Stimulated activated memory B cell treated with anti-CD40 and anti-IgM and Interleukin-4, amounts not matched to agents 10 μg/mL and 1 μg/mL and 100 μg/mL, for 72 hours (primary cell): ENCODE measurements around the gene AUTS2.

Experiments
- ATAC-seq: fragments of 150-1000 bp; cut with Tn5 transposase; 2 replicates; pipeline ENCODE4 v1.10.0; 2021
- H3K27ac Mint-ChIP-seq: one replicate; pipeline ENCODE4 v1.8.0; 2022; ENCODE audit warnings: mild to moderate bottlenecking, mixed read lengths
- H3K27me3 Mint-ChIP-seq: one replicate; pipeline ENCODE4 v1.8.0; 2022; ENCODE audit warnings: mixed read lengths
- H3K36me3 Mint-ChIP-seq: one replicate; pipeline ENCODE4 v1.8.0; 2022; ENCODE audit warnings: mixed read lengths
- H3K4me1 Mint-ChIP-seq: one replicate; pipeline ENCODE4 v1.8.0; 2022; ENCODE audit warnings: mixed read lengths
- H3K4me3 Mint-ChIP-seq: one replicate; pipeline ENCODE4 v1.8.0; 2022; ENCODE audit warnings: mild to moderate bottlenecking, moderate library complexity, mixed read lengths
- H3K9me3 Mint-ChIP-seq: one replicate; pipeline ENCODE4 v1.8.0; 2022; ENCODE audit warnings: mixed read lengths

AUTS2 gene

GRCh38 chr7:70208236-70209063, 610.2 kb downstream of the AUTS2 start:
- H3K27ac Mint-ChIP-seq: no peak overlapping the region
- H3K4me1 Mint-ChIP-seq: no peaks in the 10 kb centered on the region
- no peak for ATAC-seq
- H3K4me3 Mint-ChIP-seq: no peak overlapping the region
- H3K27me3 Mint-ChIP-seq: no peaks in the 10 kb centered on the region
- no peaks in the 10 kb centered on the region for H3K9me3 Mint-ChIP-seq
- no peaks in the 10 kb centered on the region for H3K36me3 Mint-ChIP-seq

- no peak for ATAC-seq
- Mint-ChIP-seq H3K9me3 (no peaks in the 10 kb centered on the region), H3K36me3 (no peaks in the 10 kb centered on the region), H3K27ac (no peak overlapping the region), H3K4me3 (no peak overlapping the region), H3K4me1 (peaks cover 3% of the 10 kb centered on the region), H3K27me3 (no peaks in the 10 kb centered on the region)
Observed at GRCh38 chr7:70210200-70210935, 612.1 kb downstream of the AUTS2 start.

GRCh38 chr7:70210936-70211310, 612.6 kb downstream of the AUTS2 start:
- Mint-ChIP-seq H3K36me3 (no peaks in the 10 kb centered on the region), H3K27me3 (no peaks in the 10 kb centered on the region), H3K4me3 (no peak overlapping the region), H3K9me3 (no peaks in the 10 kb centered on the region), H3K4me1 (peaks cover 6% of the 10 kb centered on the region), H3K27ac (no peak overlapping the region)
- no peak for ATAC-seq

- no peaks in the 10 kb centered on the region for H3K36me3 Mint-ChIP-seq
- H3K9me3 Mint-ChIP-seq: no peaks in the 10 kb centered on the region
- no peaks in the 10 kb centered on the region for H3K27me3 Mint-ChIP-seq
- no peak overlapping the region for H3K4me3 Mint-ChIP-seq
- no peak for ATAC-seq
- H3K27ac Mint-ChIP-seq: no peak overlapping the region
- peaks cover 6% of the 10 kb centered on the region for H3K4me1 Mint-ChIP-seq
Observed at GRCh38 chr7:70212281-70212680, 614.0 kb downstream of the AUTS2 start.

- no peak for ATAC-seq
- Mint-ChIP-seq H3K27me3 (no peaks in the 10 kb centered on the region), H3K4me1 (peaks cover 6% of the 10 kb centered on the region), H3K9me3 (no peaks in the 10 kb centered on the region), H3K36me3 (no peaks in the 10 kb centered on the region), H3K27ac (no peak overlapping the region), H3K4me3 (no peak overlapping the region)
Observed at GRCh38 chr7:70214071-70214470, 615.8 kb downstream of the AUTS2 start.

- Mint-ChIP-seq H3K27ac (no peak overlapping the region), H3K36me3 (no peaks in the 10 kb centered on the region), H3K4me3 (no peak overlapping the region), H3K4me1 (peaks cover 6% of the 10 kb centered on the region), H3K9me3 (no peaks in the 10 kb centered on the region), H3K27me3 (no peaks in the 10 kb centered on the region)
- ATAC-seq: no peak
Observed at GRCh38 chr7:70215491-70215890, 617.2 kb downstream of the AUTS2 start.

GRCh38 chr7:70217571-70217970, 619.3 kb downstream of the AUTS2 start:
- no peaks in the 10 kb centered on the region for H3K27me3 Mint-ChIP-seq
- H3K9me3 Mint-ChIP-seq: no peaks in the 10 kb centered on the region
- H3K4me1 Mint-ChIP-seq: peaks cover 6% of the 10 kb centered on the region
- no peak overlapping the region for H3K27ac Mint-ChIP-seq
- H3K4me3 Mint-ChIP-seq: no peak overlapping the region
- no peaks in the 10 kb centered on the region for H3K36me3 Mint-ChIP-seq
- no peak for ATAC-seq

GRCh38 chr7:70218006-70218405, 619.7 kb downstream of the AUTS2 start:
- Mint-ChIP-seq H3K27ac (no peak overlapping the region), H3K4me1 (peaks cover 6% of the 10 kb centered on the region), H3K36me3 (no peaks in the 10 kb centered on the region), H3K27me3 (no peaks in the 10 kb centered on the region), H3K9me3 (no peaks in the 10 kb centered on the region), H3K4me3 (no peak overlapping the region)
- no peak for ATAC-seq

GRCh38 chr7:70219061-70219460, 620.8 kb downstream of the AUTS2 start:
- no peak for ATAC-seq
- H3K4me1 Mint-ChIP-seq: peaks cover 6% of the 10 kb centered on the region
- H3K27me3 Mint-ChIP-seq: no peaks in the 10 kb centered on the region
- H3K36me3 Mint-ChIP-seq: peaks cover 6% of the 10 kb centered on the region
- H3K4me3 Mint-ChIP-seq: no peak overlapping the region
- H3K9me3 Mint-ChIP-seq: no peaks in the 10 kb centered on the region
- no peak overlapping the region for H3K27ac Mint-ChIP-seq

- no peaks in the 10 kb centered on the region for H3K27me3 Mint-ChIP-seq
- H3K4me3 Mint-ChIP-seq: no peak overlapping the region
- H3K27ac Mint-ChIP-seq: no peak overlapping the region
- ATAC-seq: no peak
- H3K9me3 Mint-ChIP-seq: peaks cover 14% of the 10 kb centered on the region
- H3K36me3 Mint-ChIP-seq: peaks cover 52% of the 10 kb centered on the region
- no peaks in the 10 kb centered on the region for H3K4me1 Mint-ChIP-seq
Observed at GRCh38 chr7:70229242-70229641, 631.0 kb downstream of the AUTS2 start.

GRCh38 chr7:70230761-70231160, 632.5 kb downstream of the AUTS2 start:
- H3K9me3 Mint-ChIP-seq: peaks cover 14% of the 10 kb centered on the region
- H3K4me1 Mint-ChIP-seq: no peaks in the 10 kb centered on the region
- no peak for ATAC-seq
- no peaks in the 10 kb centered on the region for H3K27me3 Mint-ChIP-seq
- H3K36me3 Mint-ChIP-seq: peaks cover 51% of the 10 kb centered on the region
- H3K27ac Mint-ChIP-seq: no peak overlapping the region
- no peak overlapping the region for H3K4me3 Mint-ChIP-seq

- ATAC-seq: no peak
- Mint-ChIP-seq H3K4me3 (no peak overlapping the region), H3K27ac (no peak overlapping the region), H3K36me3 (peaks cover 51% of the 10 kb centered on the region), H3K27me3 (no peaks in the 10 kb centered on the region), H3K9me3 (peaks cover 14% of the 10 kb centered on the region), H3K4me1 (peaks cover 19% of the 10 kb centered on the region)
Observed at GRCh38 chr7:70233776-70234175, 635.5 kb downstream of the AUTS2 start.

GRCh38 chr7:70237256-70237655, 639.0 kb downstream of the AUTS2 start:
- H3K27ac Mint-ChIP-seq: peak overlapping the region; percentile 77
- peaks cover under 1% of the 10 kb centered on the region for H3K9me3 Mint-ChIP-seq
- peaks cover 25% of the 10 kb centered on the region for H3K4me1 Mint-ChIP-seq
- H3K27me3 Mint-ChIP-seq: no peaks in the 10 kb centered on the region
- H3K36me3 Mint-ChIP-seq: peaks cover 19% of the 10 kb centered on the region
- no peak for ATAC-seq
- no peak overlapping the region for H3K4me3 Mint-ChIP-seq

- Mint-ChIP-seq H3K27ac (peak overlapping the region; percentile 77), H3K9me3 (no peaks in the 10 kb centered on the region), H3K27me3 (no peaks in the 10 kb centered on the region), H3K4me1 (peaks cover 25% of the 10 kb centered on the region), H3K36me3 (peaks cover 15% of the 10 kb centered on the region), H3K4me3 (peak overlapping the region; percentile 17)
- ATAC-seq: peak; percentile 97
Observed at GRCh38 chr7:70237831-70238575, 639.7 kb downstream of the AUTS2 start.

- H3K9me3 Mint-ChIP-seq: no peaks in the 10 kb centered on the region
- ATAC-seq: no peak
- no peaks in the 10 kb centered on the region for H3K27me3 Mint-ChIP-seq
- H3K27ac Mint-ChIP-seq: no peak overlapping the region
- H3K36me3 Mint-ChIP-seq: peaks cover 5% of the 10 kb centered on the region
- H3K4me3 Mint-ChIP-seq: no peak overlapping the region
- peaks cover 25% of the 10 kb centered on the region for H3K4me1 Mint-ChIP-seq
Observed at GRCh38 chr7:70239918-70240317, 641.6 kb downstream of the AUTS2 start.
